DOHH2 (cell line): ENCODE measurements around the gene FTSJ1.

Experiments used
- H3F3A ChIP-seq: fragments of 200-600 bp; sonication (generic), shearing (Covaris generic); 2 replicates; pipeline ENCODE4 v1.6.0; 2016; ENCODE audit warnings: antibody characterized with exemption, mild to moderate bottlenecking; ENCODE audit not compliant: control insufficient read depth, insufficient read depth
- H3K27ac ChIP-seq: fragments of 200-600 bp; sonication (generic); 2 replicates; pipeline ENCODE4 v1.5.1; 2014; ENCODE audit warnings: low read depth, mild to moderate bottlenecking, low read length, moderate library complexity
- H3K27me3 ChIP-seq: fragments of 200-600 bp; sonication (generic); 2 replicates; pipeline ENCODE4 v1.6.1; 2014; ENCODE audit warnings: mild to moderate bottlenecking, low read length, mixed read lengths; ENCODE audit not compliant: control insufficient read depth
- H3K36me3 ChIP-seq: fragments of 200-600 bp; sonication (generic); 2 replicates; pipeline ENCODE4 v1.6.1; 2014; ENCODE audit warnings: mild to moderate bottlenecking, low read length, moderate library complexity, mixed read lengths; ENCODE audit not compliant: control insufficient read depth
- H3K4me1 ChIP-seq: fragments of 200-600 bp; sonication (generic); 2 replicates; pipeline ENCODE4 v1.6.1; 2014; ENCODE audit warnings: mild to moderate bottlenecking, low read length, mixed read lengths; ENCODE audit not compliant: control insufficient read depth
- H3K4me2 ChIP-seq: fragments of 200-600 bp; sonication (generic); 2 replicates; pipeline ENCODE4 v1.6.0; 2014; ENCODE audit warnings: mild to moderate bottlenecking, low read length, moderate library complexity
- H3K4me3 ChIP-seq: fragments of 200-600 bp; sonication (generic); 2 replicates; pipeline ENCODE4 v1.5.1; 2014; ENCODE audit warnings: mild to moderate bottlenecking, low read length, mixed read lengths
- H3K79me2 ChIP-seq: fragments of 200-600 bp; sonication (generic); 2 replicates; pipeline ENCODE4 v1.6.1; 2014; ENCODE audit warnings: mild to moderate bottlenecking, low read length, mixed read lengths; ENCODE audit not compliant: control insufficient read depth
- H3K9me2 ChIP-seq: fragments of 200-600 bp; sonication (generic); replicated peaks from 2 replicates; pipeline ENCODE4 v1.6.1; 2014; ENCODE audit warnings: mild to moderate bottlenecking, low read length, mixed read lengths; ENCODE audit not compliant: control insufficient read depth
- H3K9me3 ChIP-seq: fragments of 200-600 bp; sonication (generic); 2 replicates; pipeline ENCODE4 v1.6.1; 2014; ENCODE audit warnings: antibody characterized with exemption, low read length, mixed read lengths; ENCODE audit not compliant: control insufficient read depth, insufficient read depth
- H4K20me1 ChIP-seq: fragments of 200-600 bp; sonication (generic); 2 replicates; pipeline ENCODE4 v1.6.0; 2014; ENCODE audit warnings: low read depth, mild to moderate bottlenecking, antibody characterized with exemption, low read length, moderate library complexity; ENCODE audit not compliant: control insufficient read depth, insufficient read depth
- EZH2phosphoT487 ChIP-seq: fragments of 200-600 bp; sonication (generic); IDR thresholded peaks from 2 replicates; pipeline ENCODE4 v1.6.1; 2017; ENCODE audit warnings: borderline replicate concordance, mild to moderate bottlenecking, antibody characterized with exemption, low read length, moderate library complexity, mixed read lengths
- TF ChIP-seq, protein P1 (sequence below): fragments of 200-600 bp; sonication (generic); IDR thresholded peaks from one replicate; pipeline ENCODE4 v1.5.1; 2014; ENCODE audit warnings: antibody characterized with exemption, mild to moderate bottlenecking, low read depth, low read length; ENCODE audit not compliant: poor library complexity, severe bottlenecking

The FTSJ1 gene

DNA sequence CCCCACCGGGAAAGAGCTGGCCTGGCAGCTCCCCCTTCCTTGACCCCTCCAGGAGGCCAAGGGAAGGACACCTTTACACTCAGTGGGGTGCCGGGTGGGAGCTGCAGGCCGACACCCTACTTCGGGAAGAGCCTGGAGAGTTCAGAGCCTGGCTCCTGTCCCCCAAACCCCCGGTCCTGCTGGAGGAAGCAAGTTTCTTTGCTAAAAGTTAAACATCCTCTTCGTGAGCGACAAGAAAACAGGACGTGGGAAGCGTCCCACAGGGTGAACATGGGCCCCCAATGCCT lies 2.4 kb upstream of the FTSJ1 start:
- Histone ChIP-seq H3K4me1 (peaks cover 22% of the 10 kb centered on the region), H3K4me3 (no peak overlapping the region), H3K27me3 (no peaks in the 10 kb centered on the region), H3K27ac (no peak overlapping the region), H3F3A (no peaks in the 10 kb centered on the region), H3K9me2 (no peaks in the 10 kb centered on the region), H3K4me2 (no peak overlapping the region), H3K79me2 (peaks cover 48% of the 10 kb centered on the region), H3K9me3 (no peaks in the 10 kb centered on the region), H4K20me1 (0 out of 2 replicates have a peak, but pooled peaks cover 4% of the 10 kb centered on the region), H3K36me3 (peaks cover 10% of the 10 kb centered on the region)
- TF ChIP-seq EZH2phosphoT487, result no peak
- TF ChIP-seq, protein P1, sequence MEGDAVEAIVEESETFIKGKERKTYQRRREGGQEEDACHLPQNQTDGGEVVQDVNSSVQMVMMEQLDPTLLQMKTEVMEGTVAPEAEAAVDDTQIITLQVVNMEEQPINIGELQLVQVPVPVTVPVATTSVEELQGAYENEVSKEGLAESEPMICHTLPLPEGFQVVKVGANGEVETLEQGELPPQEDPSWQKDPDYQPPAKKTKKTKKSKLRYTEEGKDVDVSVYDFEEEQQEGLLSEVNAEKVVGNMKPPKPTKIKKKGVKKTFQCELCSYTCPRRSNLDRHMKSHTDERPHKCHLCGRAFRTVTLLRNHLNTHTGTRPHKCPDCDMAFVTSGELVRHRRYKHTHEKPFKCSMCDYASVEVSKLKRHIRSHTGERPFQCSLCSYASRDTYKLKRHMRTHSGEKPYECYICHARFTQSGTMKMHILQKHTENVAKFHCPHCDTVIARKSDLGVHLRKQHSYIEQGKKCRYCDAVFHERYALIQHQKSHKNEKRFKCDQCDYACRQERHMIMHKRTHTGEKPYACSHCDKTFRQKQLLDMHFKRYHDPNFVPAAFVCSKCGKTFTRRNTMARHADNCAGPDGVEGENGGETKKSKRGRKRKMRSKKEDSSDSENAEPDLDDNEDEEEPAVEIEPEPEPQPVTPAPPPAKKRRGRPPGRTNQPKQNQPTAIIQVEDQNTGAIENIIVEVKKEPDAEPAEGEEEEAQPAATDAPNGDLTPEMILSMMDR, result no peak

DNA sequence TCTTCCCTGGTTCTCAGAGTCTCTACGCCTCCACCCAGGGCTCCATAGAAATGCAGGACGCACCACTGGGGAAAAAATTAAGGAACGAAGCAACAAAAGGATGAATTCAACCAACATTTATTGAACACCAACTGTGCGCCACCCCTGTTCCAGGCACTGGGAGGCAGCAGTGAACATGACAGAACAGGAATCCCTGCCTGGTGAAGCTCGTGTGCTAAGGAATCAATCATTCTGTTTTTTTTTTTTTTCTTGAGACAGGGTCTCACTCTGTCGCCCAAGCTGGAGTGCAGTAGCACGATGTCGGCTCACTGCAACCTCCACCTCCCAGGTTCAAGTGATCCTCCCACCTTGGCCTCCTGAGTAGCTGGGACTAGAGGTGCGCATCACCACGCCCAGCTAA lies 1.9 kb upstream of the FTSJ1 start:
- peaks cover 6% of the 10 kb centered on the region for H3K36me3 ChIP-seq
- no peaks in the 10 kb centered on the region for H3F3A ChIP-seq
- H3K4me3 ChIP-seq, result no peak overlapping the region
- no peaks in the 10 kb centered on the region for H3K9me2 ChIP-seq
- H3K27ac ChIP-seq, result no peak overlapping the region
- peak overlapping the region; percentile 80; the same call in 1 of the 2 replicates for H3K4me2 ChIP-seq
- H3K4me1 ChIP-seq, result peaks cover 22% of the 10 kb centered on the region
- no peaks in the 10 kb centered on the region for H3K27me3 ChIP-seq
- no peak for TF ChIP-seq EZH2phosphoT487
- TF ChIP-seq, protein P1, result peak; percentile 32
- H4K20me1 ChIP-seq, result 0 out of 2 replicates have a peak, but pooled peaks cover 4% of the 10 kb centered on the region
- no peaks in the 10 kb centered on the region for H3K9me3 ChIP-seq
- peaks cover 47% of the 10 kb centered on the region for H3K79me2 ChIP-seq

DNA sequence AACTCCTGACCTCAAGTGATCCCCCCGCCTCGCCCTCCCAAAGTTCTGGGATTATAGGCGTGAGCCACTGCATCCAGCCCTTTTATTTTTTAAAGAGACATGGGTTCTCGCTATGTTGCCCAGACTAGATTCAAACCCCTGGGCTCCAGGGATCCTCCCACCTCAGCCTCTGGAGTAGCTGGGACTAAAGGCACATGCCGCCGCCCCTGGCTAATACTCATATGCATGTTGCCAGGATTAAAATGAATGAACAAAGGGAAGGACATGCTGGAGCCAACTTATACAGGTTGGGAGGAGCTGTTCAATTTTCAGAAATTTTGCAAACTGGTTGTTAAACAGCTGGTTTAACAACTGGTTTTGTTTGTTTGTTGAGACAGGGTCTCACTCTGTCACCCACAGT lies 1.4 kb upstream of the FTSJ1 start:
- 0 out of 2 replicates have a peak, but pooled peaks cover 4% of the 10 kb centered on the region for H4K20me1 ChIP-seq
- no peaks in the 10 kb centered on the region for H3K9me3 ChIP-seq
- peak overlapping the region; percentile 92 for H3K4me3 ChIP-seq
- no peaks in the 10 kb centered on the region for H3K27me3 ChIP-seq
- H3K4me1 ChIP-seq, result peaks cover 19% of the 10 kb centered on the region
- peak overlapping the region; percentile 80 for H3K4me2 ChIP-seq
- no peak overlapping the region for H3K27ac ChIP-seq
- peaks cover 44% of the 10 kb centered on the region for H3K79me2 ChIP-seq
- TF ChIP-seq EZH2phosphoT487, result no peak
- TF ChIP-seq, protein P1, result no peak
- no peaks in the 10 kb centered on the region for H3K9me2 ChIP-seq
- H3F3A ChIP-seq, result no peaks in the 10 kb centered on the region
- H3K36me3 ChIP-seq, result peaks cover 10% of the 10 kb centered on the region
